Fibroblast of skin of back (primary cell): Measurements from ENCODE around the gene IGSF5.
A peak's percentile ranks its signal among the peaks of the same experiment; 100 is the strongest.
"Not testable (repeated sequence)": the region's sequence is repeated elsewhere in the genome, so short reads cannot be mapped to it uniquely, and the experiment has no call there.

Experiments used
- DNase-seq: peaks from one replicate; pipeline ENCODE4 v3.0.0-alpha.2; 2013

The IGSF5 gene

GRCh38 chr21:39739531-39739930 is 5.5 kb upstream of the IGSF5 start:
- not testable (repeated sequence) for DNase-seq

DNA sequence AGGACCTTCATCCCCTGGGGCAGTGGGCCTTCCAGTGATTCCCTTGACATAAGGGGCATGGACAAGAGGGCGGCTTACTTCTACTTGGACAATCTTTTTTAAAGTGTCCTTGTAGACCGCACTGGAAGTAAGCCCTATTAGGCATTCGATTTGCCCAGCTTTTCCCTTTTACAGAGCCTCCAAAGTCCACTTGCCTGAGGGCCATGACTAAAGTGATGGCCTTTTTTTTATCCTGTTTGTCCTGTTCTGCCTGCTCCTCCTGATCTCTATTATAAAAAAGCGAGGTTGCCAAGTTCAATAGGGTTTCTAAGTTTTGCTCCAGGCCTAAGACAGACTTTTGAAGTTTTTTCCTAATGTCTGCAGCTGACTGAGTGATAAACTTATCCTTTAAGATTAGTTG is 2.4 kb upstream of the IGSF5 start:
- DNase-seq, result not testable (repeated sequence)

GRCh38 chr21:39745332-39745731 is 349 bp downstream of the IGSF5 start:
- not testable (repeated sequence) for DNase-seq

DNA sequence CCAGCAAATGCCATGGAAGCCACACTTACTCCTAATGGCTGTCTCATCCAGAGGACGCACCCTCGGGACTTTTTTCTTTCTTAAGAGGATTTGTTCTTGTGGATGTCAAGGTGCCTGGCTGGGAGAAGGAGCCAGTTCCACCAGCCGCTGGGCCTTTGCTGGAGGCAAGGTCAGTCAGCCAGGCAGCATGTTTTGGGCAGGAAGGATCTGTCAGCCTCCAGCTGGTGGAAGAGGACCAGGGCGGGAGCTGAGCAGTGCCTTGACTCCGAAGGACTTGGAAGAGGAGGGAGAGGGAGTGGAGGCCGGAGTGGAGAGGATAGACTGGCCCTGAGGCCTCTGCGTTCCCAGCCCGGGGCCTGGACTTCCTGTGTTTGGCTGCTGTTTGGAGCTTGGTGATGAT is 5.7 kb downstream of the IGSF5 start:
- no peak for DNase-seq

DNA sequence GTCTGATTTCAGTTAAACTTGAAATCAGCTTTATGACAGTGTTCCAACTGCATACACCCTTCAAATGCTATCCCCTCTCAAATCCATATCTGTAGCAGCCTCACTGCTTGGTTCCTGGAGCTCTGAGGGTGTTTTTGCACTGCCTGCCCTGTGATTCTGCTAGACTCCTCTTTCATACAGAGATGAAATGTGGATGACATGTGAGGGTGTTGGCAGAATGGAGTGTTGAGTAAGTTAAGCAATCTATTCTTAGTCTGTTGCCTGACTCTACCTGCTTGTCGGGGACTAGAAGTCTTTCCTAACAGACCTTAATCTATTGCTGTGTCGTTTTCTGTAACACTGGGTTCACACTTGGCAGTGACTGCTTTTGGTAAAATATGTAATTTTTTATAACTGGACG is 9.8 kb downstream of the IGSF5 start:
- no peak for DNase-seq

- no peak for DNase-seq
Observed at GRCh38 chr21:39756285-39756684, 11.3 kb downstream of the IGSF5 start.

DNA sequence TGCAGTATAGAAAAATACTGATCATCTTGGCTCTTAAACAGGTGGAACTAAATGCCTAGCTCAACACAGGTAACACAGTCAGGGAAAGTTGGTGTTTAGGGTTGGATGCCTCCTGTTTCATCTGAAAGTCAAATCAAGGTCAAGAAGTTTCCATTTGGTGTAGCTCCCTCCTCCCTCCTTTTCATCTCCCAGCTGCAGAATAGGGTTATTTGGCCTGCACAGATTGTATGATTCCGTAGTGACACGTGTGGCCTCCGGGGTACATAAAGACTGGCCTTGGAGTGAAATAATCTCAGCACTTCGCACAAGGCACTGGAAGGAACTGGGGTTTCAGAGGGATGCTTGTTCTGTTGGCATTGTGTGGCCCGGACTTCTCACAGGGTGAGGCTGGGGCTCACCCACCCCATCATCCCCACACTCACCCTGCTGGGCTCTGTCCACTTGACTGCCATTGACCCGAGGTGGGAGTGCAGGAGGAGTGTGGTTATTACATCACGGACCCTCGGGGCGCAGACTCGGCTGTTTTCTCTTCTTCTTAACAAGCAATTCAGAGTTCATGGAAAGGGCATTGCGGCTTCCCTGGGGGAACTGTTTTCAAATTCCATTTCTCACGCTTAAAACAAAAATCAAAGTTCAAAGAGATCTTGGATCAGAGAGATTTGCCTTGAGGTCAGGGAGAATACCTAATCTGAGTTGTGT is 18.4 kb downstream of the IGSF5 start:
- DNase-seq, result no peak

DNA sequence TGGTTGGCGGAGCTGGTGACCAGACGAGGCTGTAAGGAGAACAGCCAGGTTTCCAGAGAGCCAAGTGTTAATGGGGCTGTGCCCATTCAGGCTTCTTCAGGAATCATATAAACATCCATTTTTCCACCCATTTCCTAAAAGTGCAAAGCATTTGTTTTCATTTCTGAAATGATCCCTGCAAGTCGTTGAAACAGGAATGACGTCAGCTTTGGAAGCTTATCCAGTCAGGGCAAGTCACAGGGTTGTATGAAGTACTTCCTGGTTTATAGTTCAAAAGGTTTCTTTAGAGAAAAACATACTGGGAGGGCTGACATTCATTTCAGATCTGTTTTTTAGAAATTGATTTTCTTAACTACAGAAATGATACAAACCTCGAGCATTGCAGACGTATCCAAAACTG is 29.2 kb downstream of the IGSF5 start:
- no peak for DNase-seq

DNA sequence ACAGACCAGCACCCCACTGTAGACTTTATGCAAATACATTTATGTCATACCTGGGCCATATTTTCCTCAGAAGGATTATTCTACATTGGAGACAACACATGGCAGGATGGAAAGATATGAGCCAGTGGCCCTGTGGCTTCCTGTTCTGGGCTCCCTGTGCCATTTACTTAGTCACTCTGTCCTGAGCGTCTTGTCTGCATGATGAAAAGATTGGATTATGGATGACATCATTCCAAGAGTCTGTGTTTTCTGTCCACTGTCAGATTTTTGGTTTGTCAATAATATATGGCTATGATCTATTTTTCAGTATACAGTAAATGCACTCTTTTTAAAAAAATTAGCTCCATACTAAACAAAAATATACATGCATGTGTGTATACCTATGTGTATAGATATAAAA is 30.8 kb downstream of the IGSF5 start:
- no peak for DNase-seq

GRCh38 chr21:39776589-39776988 is 31.6 kb downstream of the IGSF5 start:
- DNase-seq, result peak; percentile 49

DNA sequence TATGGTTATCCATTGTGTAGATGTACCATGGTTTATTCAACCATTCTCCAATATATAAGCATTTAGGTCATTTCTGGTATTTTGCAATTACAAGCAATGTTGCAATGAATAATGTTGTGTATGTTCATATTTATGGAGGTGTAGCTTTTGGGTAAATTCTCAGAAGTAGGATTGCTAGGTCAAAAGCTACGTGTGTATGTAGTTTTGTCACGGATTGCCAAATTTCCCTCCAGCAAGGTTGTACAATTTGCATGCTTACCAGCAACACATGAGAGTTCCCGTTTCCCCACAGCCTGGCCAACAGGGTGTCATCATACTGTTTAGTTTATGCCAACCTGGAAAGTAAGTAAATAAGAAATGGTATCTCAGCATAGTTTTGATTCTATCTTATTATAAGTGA is 36.3 kb downstream of the IGSF5 start:
- no peak for DNase-seq

- DNase-seq, result peak; percentile 83
Observed at GRCh38 chr21:39788383-39788782, 43.4 kb downstream of the IGSF5 start.

GRCh38 chr21:39796466-39796865 is 51.5 kb downstream of the IGSF5 start:
- no peak for DNase-seq

- no peak for DNase-seq
Observed at GRCh38 chr21:39799178-39799577, 54.2 kb downstream of the IGSF5 start.

DNA sequence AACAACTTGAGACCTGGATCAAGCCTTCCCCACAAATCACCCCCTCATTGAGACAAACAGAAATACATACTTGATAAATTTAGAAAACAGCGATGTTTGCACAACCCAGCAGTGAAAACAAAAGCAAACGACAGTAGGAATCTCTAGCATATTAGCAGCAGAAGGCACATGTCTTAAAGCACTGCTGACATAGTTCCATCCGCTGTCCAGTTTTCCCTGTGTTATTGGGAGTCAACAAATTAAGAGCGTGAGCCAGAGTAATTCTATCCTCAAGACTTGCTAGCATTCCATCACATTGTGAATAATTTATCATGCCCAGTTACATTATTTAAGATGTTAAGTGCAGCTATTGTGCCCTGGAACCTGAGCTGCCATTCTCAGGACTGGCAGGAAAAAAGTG is 55.3 kb downstream of the IGSF5 start:
- DNase-seq, result no peak

DNA sequence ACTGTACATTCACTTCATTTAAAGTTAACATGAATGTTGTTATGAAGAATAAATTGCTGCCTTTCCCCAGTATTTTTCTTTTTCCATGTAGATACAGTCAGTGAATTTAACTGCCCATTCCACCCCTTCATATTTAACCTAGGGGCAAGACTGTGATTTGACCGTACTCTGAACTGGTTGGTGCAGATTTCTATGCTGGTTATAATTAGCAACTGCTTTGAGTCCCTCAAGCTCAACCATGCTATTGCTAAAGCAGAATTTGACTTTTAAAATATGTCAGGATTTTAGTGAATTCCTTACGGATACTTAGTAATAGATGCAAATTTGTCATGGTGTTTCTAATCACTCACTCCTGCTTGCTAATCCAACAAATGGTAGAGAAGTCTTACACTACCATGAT is 57.2 kb downstream of the IGSF5 start:
- no peak for DNase-seq

DNA sequence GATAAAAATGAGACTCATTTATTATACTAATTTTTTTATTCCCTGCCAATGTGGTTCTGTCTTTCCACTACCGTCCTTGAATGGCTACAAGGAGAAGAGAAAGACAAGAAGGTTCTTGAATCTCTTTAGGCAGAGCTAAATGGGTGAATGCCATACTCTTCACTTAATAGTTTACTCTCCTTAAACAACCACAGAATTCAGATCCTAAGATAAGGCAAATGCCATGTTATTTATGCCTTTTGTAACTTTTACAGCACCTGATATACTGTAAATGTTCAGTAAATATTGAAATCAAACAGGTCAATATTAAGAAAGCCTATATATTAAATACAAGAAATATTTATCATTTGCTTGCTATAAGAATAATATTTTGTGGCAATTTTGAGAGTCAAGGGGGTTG is 58.4 kb downstream of the IGSF5 start:
- no peak for DNase-seq

DNA sequence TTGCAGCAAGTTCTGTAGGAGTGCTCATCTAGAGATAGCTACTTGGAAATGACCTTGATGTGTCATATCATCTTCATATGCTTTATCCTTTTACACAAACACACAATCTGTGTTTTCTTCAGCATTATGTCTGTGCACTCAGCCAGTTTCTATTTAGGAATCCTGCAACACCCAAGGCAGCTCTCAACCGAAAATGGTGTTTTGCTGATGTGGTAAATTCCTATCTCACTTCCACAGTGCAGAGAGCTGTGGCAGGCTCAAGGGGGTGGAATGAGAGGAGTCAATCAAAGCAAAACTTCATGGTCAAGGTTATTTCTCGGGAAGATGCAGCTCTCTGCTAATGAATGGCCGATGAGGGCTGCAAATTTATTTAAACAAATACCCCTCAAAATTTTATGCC is 59.3 kb downstream of the IGSF5 start:
- DNase-seq, result no peak

- DNase-seq, result no peak
Observed at GRCh38 chr21:39805983-39806382, 61.0 kb downstream of the IGSF5 start.

- DNase-seq, result no peak
Observed at GRCh38 chr21:39807738-39808137, 62.8 kb downstream of the IGSF5 start.

DNA sequence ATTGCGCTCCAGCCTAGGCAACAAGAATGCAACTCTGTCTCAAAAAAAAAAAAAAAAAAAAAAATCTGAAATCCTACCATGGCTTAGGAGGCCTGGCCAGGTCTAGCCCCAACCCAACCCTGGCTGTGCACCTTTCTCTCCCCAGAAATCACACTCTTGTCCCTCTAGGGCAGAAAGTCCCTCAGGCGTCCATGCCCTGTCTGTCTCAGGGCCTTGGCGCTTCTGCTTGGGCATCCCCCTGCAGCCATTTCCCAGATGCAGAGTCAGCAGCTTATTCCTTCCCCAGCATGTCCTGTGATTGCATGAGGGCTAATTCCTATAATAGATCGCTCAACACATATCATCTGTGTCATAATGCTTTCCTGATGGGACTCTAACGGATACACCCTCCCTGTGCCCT is 65.0 kb downstream of the IGSF5 start:
- DNase-seq, result no peak

- no peak for DNase-seq
Observed at GRCh38 chr21:39812983-39813382, 68.0 kb downstream of the IGSF5 start.

- no peak for DNase-seq
Observed at GRCh38 chr21:39818557-39818956, 73.6 kb downstream of the IGSF5 start.

- DNase-seq, result no peak
Observed at GRCh38 chr21:39822042-39822441, 77.1 kb downstream of the IGSF5 start.

GRCh38 chr21:39825250-39825649 is 80.3 kb downstream of the IGSF5 start:
- no peak for DNase-seq
